GM12878 (cell line): ENCODE data around the gene PUS7L. TPM values are rescaled to one million over a fixed set of nuclear protein-coding genes. Genes with fewer than 3 reads are reported as not detected.

Experiments used
- ATAC-seq: fragments of 200-7000 bp; cut with Tn5 transposase; 3 replicates; pipeline ENCODE4 v1.9.1; 2020; ENCODE audit warnings: mild to moderate bottlenecking, moderate library complexity
- BruUV-seq: library from RNA; stranded (reverse); fragments of 400-500 nt; replicated peaks from 2 replicates; lab custom pipeline; 2021; lab: Mats Ljungman, UMichigan
- CTCF ChIA-PET: fragments of 300-600 bp; sonication (Branson Sonifier 250); formaldehyde crosslinking; extraction: SDS; loops from one replicate; lab custom pipeline; 2021; ENCODE audit warnings: inconsistent platforms; lab: Yijun Ruan, JAX
- POLR2A ChIA-PET: fragments of 350-600 bp; formaldehyde crosslinking; extraction: SDS; loops from one replicate; lab custom pipeline; 2021; ENCODE audit warnings: inconsistent platforms; lab: Charles Lee
- RAD21 ChIA-PET: fragments of 300-600 bp; sonication (Branson Sonifier 250); formaldehyde crosslinking; loops from one replicate; lab custom pipeline; 2023; ENCODE audit warnings: antibody characterized with exemption; ENCODE audit not compliant: unreplicated experiment; lab: Charles Lee
- SMC1A ChIA-PET: fragments of 300-600 bp; sonication (Branson Sonifier 250); formaldehyde crosslinking; loops from one replicate; lab custom pipeline; 2023; ENCODE audit not compliant: unreplicated experiment, uncharacterized antibody; lab: Charles Lee
- DNase-seq: peaks from one replicate; pipeline ENCODE4 v3.0.0-alpha.2; 2011; ENCODE audit warnings: low read depth, low spot score
- FAIRE-seq: peaks from 3 replicates; lab custom pipeline; 2011; peaks lifted over from hg19 to GRCh38; lab: Jason Lieb, UNC
- H2AFZ ChIP-seq: 2 replicates; pipeline ENCODE4 v1.6.0; 2011; ENCODE audit warnings: low read depth, low read length, control low read depth; ENCODE audit not compliant: control insufficient read depth
- H3K27ac ChIP-seq: 2 replicates; pipeline ENCODE4 v1.5.1; 2011; ENCODE audit warnings: control low read depth; ENCODE audit not compliant: control insufficient read depth, insufficient read depth
- H3K27me3 ChIP-seq, 2 experiments: replicated peaks in 1 of 2; 2 replicates each; pipeline versions ENCODE4 v1.6.0 to v1.6.1; 2011; ENCODE audit warnings: low read length in 1 of 2; ENCODE audit not compliant: control insufficient read depth in 2 of 2, insufficient read depth in 2 of 2
- H3K36me3 ChIP-seq, 2 experiments: 2 replicates each; pipeline ENCODE4 v1.5.1; 2011; ENCODE audit warnings: low read length in 1 of 2; ENCODE audit not compliant: control insufficient read depth in 2 of 2, insufficient read depth in 2 of 2
- H3K4me1 ChIP-seq: 2 replicates; pipeline ENCODE4 v1.6.1; 2011; ENCODE audit warnings: mild to moderate bottlenecking, low read length, moderate library complexity, mixed read lengths; ENCODE audit not compliant: control insufficient read depth, insufficient read depth
- H3K4me2 ChIP-seq: 2 replicates; pipeline ENCODE4 v1.6.0; 2011; ENCODE audit warnings: control low read depth; ENCODE audit not compliant: control insufficient read depth, insufficient read depth
- H3K4me3 ChIP-seq: fragments of 200-600 bp; sonication (generic); 2 replicates; pipeline ENCODE4 v1.5.1; 2016
- H3K79me2 ChIP-seq: 2 replicates; pipeline ENCODE4 v1.6.0; 2011; ENCODE audit warnings: low read length; ENCODE audit not compliant: control insufficient read depth, insufficient read depth
- H3K9ac ChIP-seq: 2 replicates; pipeline ENCODE4 v1.8.0; 2011; ENCODE audit warnings: low read length, control low read depth, mixed read lengths; ENCODE audit not compliant: control insufficient read depth, insufficient read depth
- H3K9me3 ChIP-seq: replicated peaks from 3 replicates; pipeline ENCODE4 v1.5.1; 2011; ENCODE audit warnings: mild to moderate bottlenecking, low read length; ENCODE audit not compliant: control insufficient read depth, insufficient read depth
- H4K20me1 ChIP-seq: 2 replicates; pipeline ENCODE4 v1.6.0; 2011; ENCODE audit not compliant: control insufficient read depth, insufficient read depth
- RUNX3 ChIP-seq: IDR thresholded peaks from 2 replicates; pipeline ENCODE4 v1.6.1; 2012; ENCODE audit warnings: low read length, inconsistent platforms
- SMARCA5 ChIP-seq: fragments of 450-650 bp; IDR thresholded peaks from 2 replicates; pipeline ENCODE4 v1.6.1; 2017; ENCODE audit warnings: mild to moderate bottlenecking
- SPI1 ChIP-seq: IDR thresholded peaks from 2 replicates; pipeline ENCODE4 v1.6.1; 2011; ENCODE audit warnings: low read depth, mild to moderate bottlenecking, low read length, moderate library complexity, borderline replicate concordance; ENCODE audit not compliant: insufficient read depth
- YY1 ChIP-seq: IDR thresholded peaks from 2 replicates; pipeline ENCODE4 v1.6.1; 2011; ENCODE audit warnings: low read depth, mild to moderate bottlenecking, low read length
- ZBTB4 ChIP-seq: fragments of 450-650 bp; formaldehyde crosslinking; IDR thresholded peaks from 2 replicates; pipeline ENCODE4 v1.4.0; 2022; ENCODE audit warnings: mild to moderate bottlenecking, moderate library complexity
- WGBS: methylation state at CpG from one replicate; pipeline ENCODE4 v1.1.6; 2016; ENCODE audit warnings: low lambda C conversion rate; ENCODE audit not compliant: insufficient replicate concordance, insufficient coverage; ENCODE audit errors: missing lambda C conversion rate; 5-methylcytosine and 5-hydroxymethylcytosine counted together
- in situ Hi-C: fragments of 300-500 bp; cut with MboI; formaldehyde crosslinking; loops from 9 replicates; pipeline ENCODE4 v1.14.3; 2018; ENCODE audit warnings: mixed read lengths
- intact Hi-C: fragments of 100-400 bp; cut with micrococcal nuclease; formaldehyde crosslinking; loops from one replicate; pipeline ENCODE4 v1.14.2; 2022; ENCODE audit not compliant: unreplicated experiment
- polyA plus RNA-seq, 11 experiments: library from polyadenylated mRNA; depleted of rRNA in 4 of 11; unstranded in 6 of 11; stranded (reverse) in 5 of 11; fragments of >200 nt; fragmentation: Nextera tagmentation in 4 of 11; fragmentation: Illumina TruSeq in 1 of 11; extraction: Ambion mirVana in 4 of 11; extraction: Trizol in 1 of 11; gene quantifications; 1 replicate in 1 of 11; 2 replicates in 10 of 11; pipeline versions ENCODE4 v1.2.1 to v1.2.3, GENCODE V29; 2011 to 2016; ENCODE audit warnings: inconsistent platforms in 2 of 11, missing spikeins in 2 of 11, low read depth in 1 of 11
- total RNA-seq, 4 experiments: library from RNA; depleted of rRNA in 3 of 4; stranded (reverse); fragments of >200 nt in 3 of 4; fragmentation: Illumina TruSeq in 1 of 4; extraction: Trizol in 1 of 4; gene quantifications; 2 replicates each; pipeline versions ENCODE4 v1.2.1 to v1.2.3, GENCODE V29; 2013 to 2021
- TF ChIP-seq, protein P1 (sequence below), 3 experiments: IDR thresholded peaks in 2 of 3; conservative IDR thresholded peaks in 1 of 3; 2 replicates each; pipeline ENCODE4 v1.5.1; 2011; ENCODE audit warnings: low read depth in 3 of 3, low read length in 3 of 3, mild to moderate bottlenecking in 3 of 3, control low read depth in 2 of 3, moderate library complexity in 2 of 3, inconsistent platforms in 1 of 3, mixed read lengths in 1 of 3; ENCODE audit not compliant: control insufficient read depth in 2 of 3, insufficient read depth in 1 of 3; ENCODE audit errors: extremely low read depth in 1 of 3

Gene PUS7L
- total and polyA plus RNA-seq, 10 of the 15 experiments (the other 5 are each of a cell fraction or from before 2014, with no cell fraction given) = 7.2 to 42.1 (median 19.6) TPM

DNA sequence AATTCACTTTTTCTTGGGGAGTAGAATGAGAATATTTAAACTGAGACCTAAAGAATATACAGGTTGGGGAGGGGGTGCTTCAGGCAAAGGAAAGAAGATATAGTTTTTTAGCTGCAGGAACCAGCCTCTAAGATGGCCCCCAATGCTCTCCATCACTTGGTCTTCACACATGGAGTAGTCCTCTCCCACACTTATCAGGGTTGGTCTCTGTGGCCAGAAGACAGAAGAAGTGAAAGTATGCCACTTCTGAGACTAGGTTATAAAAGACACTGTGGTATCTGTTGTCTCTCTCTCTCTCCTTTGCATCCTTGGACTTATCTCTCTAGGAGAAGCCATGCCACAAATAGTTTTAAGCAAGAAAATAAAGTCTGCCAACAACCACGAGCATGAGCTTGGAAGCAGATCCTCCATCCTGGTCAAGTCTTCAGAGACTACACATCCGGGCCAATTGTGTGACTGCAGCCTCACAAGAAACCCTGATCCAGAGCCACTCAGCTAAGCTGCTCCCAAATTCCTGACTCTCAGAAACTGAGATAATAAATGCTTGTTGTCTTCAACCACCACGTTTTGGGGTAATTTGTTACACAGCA lies 18.0 kb downstream of the PUS7L start:
- ATAC-seq (peak; percentile 55), DNase-seq (no peak), FAIRE-seq (peak; percentile 38)
- no peaks in the 10 kb centered on the region for H3K27me3 ChIP-seq
- peaks cover 6% of the 10 kb centered on the region for H3K4me1 ChIP-seq
- POLR2A ChIA-PET = no interaction called here
- no peak overlapping the region for H2AFZ ChIP-seq
- H3K36me3 ChIP-seq = peaks cover 0 to 28% of the 10 kb centered on the region in 2 experiments; a peak in 1 of 4 replicates
- H3K27ac ChIP-seq = no peak overlapping the region
- in situ Hi-C loops = no loop called here
- RAD21 ChIA-PET = no interaction called here
- H3K9ac ChIP-seq = no peak overlapping the region
- CTCF ChIA-PET = interaction anchor here (0.7 to 1.0 kb wide), 2 partner anchors 16 to 197 kb away, joined by 3 read pairs; no protein-coding TSS in a partner anchor
- H3K79me2 ChIP-seq = no peaks in the 10 kb centered on the region
- WGBS = 82% methylated on average over 3 of the region's 3 CpGs
- no peak overlapping the region for H3K4me2 ChIP-seq
- intact Hi-C loops = no loop called here
- H3K9me3 ChIP-seq = peaks cover 6% of the 10 kb centered on the region; the same call in 2 of the 3 replicates
- no peak overlapping the region for H3K4me3 ChIP-seq
- no peaks in the 10 kb centered on the region for H4K20me1 ChIP-seq
- TF ChIP-seq SMARCA5 (no peak), RUNX3 (peak; percentile 37; the same call in 1 of the 2 replicates), ZBTB4 (CRISPR knock-in tag) (no peak), SPI1 (peak; percentile 49; the same call in 1 of the 2 replicates), YY1 (peak; percentile 62; the same call in 1 of the 2 replicates)
- TF ChIP-seq, protein P1, sequence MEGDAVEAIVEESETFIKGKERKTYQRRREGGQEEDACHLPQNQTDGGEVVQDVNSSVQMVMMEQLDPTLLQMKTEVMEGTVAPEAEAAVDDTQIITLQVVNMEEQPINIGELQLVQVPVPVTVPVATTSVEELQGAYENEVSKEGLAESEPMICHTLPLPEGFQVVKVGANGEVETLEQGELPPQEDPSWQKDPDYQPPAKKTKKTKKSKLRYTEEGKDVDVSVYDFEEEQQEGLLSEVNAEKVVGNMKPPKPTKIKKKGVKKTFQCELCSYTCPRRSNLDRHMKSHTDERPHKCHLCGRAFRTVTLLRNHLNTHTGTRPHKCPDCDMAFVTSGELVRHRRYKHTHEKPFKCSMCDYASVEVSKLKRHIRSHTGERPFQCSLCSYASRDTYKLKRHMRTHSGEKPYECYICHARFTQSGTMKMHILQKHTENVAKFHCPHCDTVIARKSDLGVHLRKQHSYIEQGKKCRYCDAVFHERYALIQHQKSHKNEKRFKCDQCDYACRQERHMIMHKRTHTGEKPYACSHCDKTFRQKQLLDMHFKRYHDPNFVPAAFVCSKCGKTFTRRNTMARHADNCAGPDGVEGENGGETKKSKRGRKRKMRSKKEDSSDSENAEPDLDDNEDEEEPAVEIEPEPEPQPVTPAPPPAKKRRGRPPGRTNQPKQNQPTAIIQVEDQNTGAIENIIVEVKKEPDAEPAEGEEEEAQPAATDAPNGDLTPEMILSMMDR (IDR thresholded peaks at IDR 0.05 in 2 of 3, conservative IDR thresholded peaks at IDR 0.05 in 1 of 3; ENCODE audit: control insufficient read depth in 2 of 3, extremely low read depth in 1 of 3, insufficient read depth in 1 of 3, low read depth in 3 of 3, low read length in 3 of 3) = no peak
- SMC1A ChIA-PET = interaction anchor here (0.7 kb wide), 1 partner anchor 142 kb away, joined by 3 read pairs; no protein-coding TSS in a partner anchor
- BruUV-seq = no TSS peak
